Measurements from ENCODE around the gene AHCY. TPM values are rescaled to one million over a fixed set of nuclear protein-coding genes. Genes with fewer than 3 reads are reported as not detected.

Gene AHCY
- total RNA-seq, 1 experiment from 2014 or later = 350 TPM

GRCh38 chr20:34302723-34303533 lies at the start of gene AHCY (continued):
- TF ChIP-seq EZH2phosphoT487 (IDR thresholded peaks at IDR 0.05; ENCODE audit: borderline replicate concordance) = no peak
- peak; percentile 40 for TF ChIP-seq SP1 (IDR thresholded peaks at IDR 0.05; ENCODE audit: low read depth)
- TF ChIP-seq RAD21 (IDR thresholded peaks at IDR 0.05; ENCODE audit: low read depth) = no peak
- TF ChIP-seq POLR2A (IDR thresholded peaks at IDR 0.05; ENCODE audit: borderline replicate concordance, extremely low read depth, insufficient read depth, insufficient read length) = peak; percentile 47
- no peak; the same call in 1 of the 2 replicates for TF ChIP-seq CBX3 (IDR thresholded peaks at IDR 0.05; ENCODE audit: low read depth)
- TF ChIP-seq SRF (IDR thresholded peaks at IDR 0.05; ENCODE audit: low read depth) = no peak
- no peak for TF ChIP-seq YY1 (IDR thresholded peaks at IDR 0.05; ENCODE audit: extremely low read depth, insufficient replicate concordance, low read depth, low read length)

DNA sequence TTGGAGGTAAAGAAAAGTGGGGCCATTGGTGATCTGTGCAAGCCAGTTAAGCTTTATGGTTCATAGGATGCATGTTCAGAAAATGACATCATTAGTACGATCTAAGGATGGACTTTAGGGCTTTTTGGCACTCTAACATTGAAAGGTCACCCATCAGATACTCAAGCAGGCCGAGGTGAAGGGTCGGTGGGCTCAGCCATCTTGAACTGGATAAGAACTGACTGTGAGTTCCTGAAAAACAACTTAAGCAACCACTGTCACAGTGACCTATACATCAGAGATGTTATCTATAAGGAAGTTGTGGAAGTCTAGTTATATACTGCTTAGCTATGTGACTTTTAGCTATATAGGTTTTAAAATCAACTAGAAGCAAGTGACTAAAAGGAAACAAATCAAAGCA lies 46.9 kb upstream of the AHCY start:
- DNase-seq (ENCODE audit: low read depth, low spot score) (no peak), ATAC-seq (no peak)
- no peaks in the 10 kb centered on the region for H3K9me2 ChIP-seq (ENCODE audit: insufficient read depth)
- H3K4me2 ChIP-seq (ENCODE audit: low read length) = peak overlapping the region; percentile 51
- no peaks in the 10 kb centered on the region for H3K36me3 ChIP-seq (ENCODE audit: control insufficient read depth in 1 of 2, insufficient read depth in 2 of 2, low read length in 2 of 2)
- BruUV-seq (replicated peaks) = no TSS peak
- peak overlapping the region; percentile 4; the same call in 1 of the 2 replicates for H3K27ac ChIP-seq (ENCODE audit: low read depth, low read length)
- H2AFZ ChIP-seq (ENCODE audit: low read depth, low read length, poor library complexity, severe bottlenecking) = peak overlapping the region; percentile 58
- H3K27me3 ChIP-seq (ENCODE audit: insufficient read depth, low read length) = no peaks in the 10 kb centered on the region
- peaks cover 19 to 43% of the 10 kb centered on the region in 2 experiments for H3K4me1 ChIP-seq (ENCODE audit: control insufficient read depth in 1 of 2, insufficient read depth in 2 of 2, low read length in 2 of 2)
- no peak overlapping the region for H3K9ac ChIP-seq (ENCODE audit: low read length)
- TF ChIP-seq RAD21 (IDR thresholded peaks at IDR 0.05; ENCODE audit: low read depth) (no peak), TCF7L2 (IDR thresholded peaks at IDR 0.05; ENCODE audit: borderline replicate concordance, extremely low read depth, insufficient read depth, insufficient read length) (no peak)
- POLR2A ChIA-PET = interaction anchor here (0.8 kb wide), 1 partner anchor 13 kb away, joined by 3 read pairs; the partner anchor contains the start of gene ITCH
- H3K9me3 ChIP-seq (ENCODE audit: control insufficient read depth in 1 of 2, insufficient read depth in 1 of 2, low read depth in 1 of 2, low read length in 2 of 2) = no peaks in the 10 kb centered on the region
- CTCF ChIA-PET = no interaction called here
- H4K20me1 ChIP-seq (ENCODE audit: insufficient read depth) = no peaks in the 10 kb centered on the region
- RAD21 ChIA-PET (ENCODE audit: low non-redundant PET in 1 of 2, low total read pairs in 2 of 2, uncharacterized antibody in 2 of 2, unreplicated experiment in 2 of 2) = no interaction called here
- intact Hi-C loops (cut with micrococcal nuclease) = no loop called here
- no peak overlapping the region for H3K4me3 ChIP-seq (replicated peaks in 1 of 2; ENCODE audit: low read depth in 1 of 2, low read length in 2 of 2)
- H3K79me2 ChIP-seq (ENCODE audit: insufficient read depth, low read length) = no peaks in the 10 kb centered on the region

Data from HCT116 (cell line).